DMS114 treated with DMSO at 0.1 percent for 48 hours (cell line): Measurements from ENCODE around the gene PHF12.

Experiments used
- DNase-seq: peaks from one replicate; lab custom pipeline; 2025; ENCODE audit not compliant: unreplicated experiment; lab: John Stamatoyannopoulos, UW

The PHF12 gene

GRCh38 chr17:28955408-28955807 lies 4.1 kb upstream of the PHF12 start:
- DNase-seq: no peak

DNA sequence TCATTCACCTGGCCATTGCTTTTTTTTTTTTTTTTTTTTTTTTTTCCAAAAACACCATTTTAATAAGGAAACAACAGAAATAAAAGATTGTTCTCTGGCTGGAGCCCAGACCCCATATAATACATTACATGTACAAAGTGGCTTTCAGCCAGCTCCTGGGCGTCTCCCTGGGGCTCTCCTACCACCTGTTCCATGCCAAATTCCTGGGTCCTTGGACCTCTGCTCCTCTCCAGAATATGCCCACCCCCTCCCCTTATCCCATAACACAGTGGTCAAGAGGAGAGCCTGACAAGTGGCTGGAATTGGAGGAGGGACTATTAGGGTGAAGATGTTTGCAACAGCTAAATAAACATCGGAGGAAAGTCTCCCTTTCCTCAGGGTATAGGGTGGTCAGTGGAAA lies 3.6 kb upstream of the PHF12 start:
- DNase-seq: no peak

- peak; percentile 18 for DNase-seq
Observed at GRCh38 chr17:28953444-28954118, 2.3 kb upstream of the PHF12 start.

DNA sequence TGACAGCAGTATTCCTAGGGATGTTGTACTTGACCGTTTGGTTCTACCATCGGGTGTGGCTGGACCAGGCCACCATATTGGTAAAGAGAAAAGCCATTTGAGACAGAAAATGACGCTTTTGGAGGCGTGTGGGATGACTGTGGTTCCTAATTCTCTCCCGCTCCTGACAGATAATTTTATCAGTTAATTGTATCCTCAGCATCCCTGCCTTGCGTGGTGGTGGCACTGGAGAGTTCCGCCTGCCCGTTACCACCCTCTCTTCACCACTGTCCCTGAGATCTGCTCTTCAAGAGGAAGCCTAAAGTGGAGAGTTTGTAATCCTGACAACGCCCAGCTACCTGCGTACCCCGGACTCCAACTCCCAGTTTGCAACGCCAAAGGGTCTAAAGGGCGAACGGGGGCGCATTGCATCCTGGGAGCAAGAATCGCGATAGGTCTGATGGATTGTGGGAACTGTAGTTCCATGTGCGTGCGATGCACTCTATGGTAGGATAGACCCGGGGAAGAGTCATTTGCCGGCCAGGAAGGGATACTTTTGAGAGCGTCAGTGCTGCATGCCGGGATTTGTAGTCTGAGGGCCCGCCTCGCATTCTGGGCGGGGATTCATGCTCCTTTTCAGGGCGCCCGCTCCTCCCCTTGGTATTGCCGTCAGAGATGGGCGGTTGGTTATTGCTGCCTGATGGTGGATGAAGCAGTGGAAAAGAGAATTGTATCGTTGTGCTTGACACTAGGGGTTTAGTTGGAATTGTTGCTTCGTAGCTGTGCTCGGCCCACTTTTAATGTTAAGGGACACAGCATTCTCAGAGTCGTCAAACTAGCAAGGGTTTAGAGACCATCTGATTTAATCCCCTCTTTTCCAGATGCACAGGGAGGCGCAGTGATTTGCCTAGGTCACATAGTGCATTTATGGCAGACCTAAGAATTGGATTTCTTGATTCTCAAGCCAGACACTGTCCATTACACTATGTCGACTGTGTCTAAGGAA lies 965 bp upstream of the PHF12 start:
- DNase-seq: peak; percentile 98

GRCh38 chr17:28950752-28951427 lies 428 bp downstream of the PHF12 start:
- DNase-seq: no peak

- DNase-seq: peak; percentile 40
Observed at GRCh38 chr17:28950017-28950751, 1.1 kb downstream of the PHF12 start.

GRCh38 chr17:28949185-28950016 lies 1.9 kb downstream of the PHF12 start:
- peak; percentile 44 for DNase-seq

DNA sequence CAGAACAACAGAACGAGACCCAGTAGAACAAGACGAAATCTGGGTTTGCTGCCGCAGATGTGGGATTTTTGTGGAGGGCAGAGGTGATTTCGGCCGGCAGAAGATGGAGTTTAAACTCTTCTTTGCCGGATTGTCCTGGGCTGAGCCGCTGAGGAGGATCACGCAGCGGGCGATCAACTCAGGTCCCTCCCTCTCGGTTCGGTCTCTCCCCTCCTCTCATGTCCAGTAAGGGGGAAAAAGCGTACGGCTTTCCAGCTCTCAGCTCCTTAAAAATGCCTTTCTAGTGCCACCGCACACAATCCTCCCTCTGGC lies 2.5 kb downstream of the PHF12 start:
- peak; percentile 44 for DNase-seq

GRCh38 chr17:28948342-28948741 lies 3.0 kb downstream of the PHF12 start:
- DNase-seq: no peak

DNA sequence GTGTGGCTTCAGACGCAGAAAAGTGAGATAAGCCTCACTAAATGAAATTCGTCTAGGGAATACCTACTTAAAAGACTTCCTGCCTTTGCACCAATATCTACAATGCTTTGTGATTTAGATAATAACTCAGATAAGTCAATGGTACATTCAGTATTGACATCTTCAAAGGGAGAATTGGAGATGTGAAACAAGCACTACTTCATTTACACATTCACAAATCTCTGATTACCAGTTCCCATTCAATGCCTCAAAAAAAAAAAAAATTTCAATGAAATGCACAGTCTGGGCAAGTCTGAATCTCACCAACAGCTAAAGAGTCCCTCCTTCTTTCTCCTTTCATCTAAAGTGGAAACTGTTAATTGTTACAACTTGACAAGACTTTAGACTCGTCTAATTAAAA lies 3.7 kb downstream of the PHF12 start:
- no peak for DNase-seq

DNA sequence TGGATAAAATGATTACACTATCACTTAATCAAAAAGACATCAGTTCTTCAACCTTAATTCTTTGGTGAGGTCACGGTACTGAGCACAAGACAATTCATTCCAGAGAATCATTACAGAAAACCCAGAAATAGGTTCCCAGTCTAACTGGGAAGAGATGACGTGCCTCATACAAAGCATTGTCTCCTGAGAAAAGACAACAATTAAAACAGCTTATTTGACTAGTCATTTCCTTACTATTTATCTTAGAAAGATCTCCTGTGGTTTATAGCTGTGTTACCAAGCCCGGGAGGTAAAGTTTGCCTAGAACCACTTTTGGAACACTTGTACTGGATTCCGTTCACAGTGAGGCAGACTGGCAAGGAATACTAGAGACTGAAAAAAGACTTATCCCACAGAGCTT lies 5.1 kb downstream of the PHF12 start:
- DNase-seq: no peak

DNA sequence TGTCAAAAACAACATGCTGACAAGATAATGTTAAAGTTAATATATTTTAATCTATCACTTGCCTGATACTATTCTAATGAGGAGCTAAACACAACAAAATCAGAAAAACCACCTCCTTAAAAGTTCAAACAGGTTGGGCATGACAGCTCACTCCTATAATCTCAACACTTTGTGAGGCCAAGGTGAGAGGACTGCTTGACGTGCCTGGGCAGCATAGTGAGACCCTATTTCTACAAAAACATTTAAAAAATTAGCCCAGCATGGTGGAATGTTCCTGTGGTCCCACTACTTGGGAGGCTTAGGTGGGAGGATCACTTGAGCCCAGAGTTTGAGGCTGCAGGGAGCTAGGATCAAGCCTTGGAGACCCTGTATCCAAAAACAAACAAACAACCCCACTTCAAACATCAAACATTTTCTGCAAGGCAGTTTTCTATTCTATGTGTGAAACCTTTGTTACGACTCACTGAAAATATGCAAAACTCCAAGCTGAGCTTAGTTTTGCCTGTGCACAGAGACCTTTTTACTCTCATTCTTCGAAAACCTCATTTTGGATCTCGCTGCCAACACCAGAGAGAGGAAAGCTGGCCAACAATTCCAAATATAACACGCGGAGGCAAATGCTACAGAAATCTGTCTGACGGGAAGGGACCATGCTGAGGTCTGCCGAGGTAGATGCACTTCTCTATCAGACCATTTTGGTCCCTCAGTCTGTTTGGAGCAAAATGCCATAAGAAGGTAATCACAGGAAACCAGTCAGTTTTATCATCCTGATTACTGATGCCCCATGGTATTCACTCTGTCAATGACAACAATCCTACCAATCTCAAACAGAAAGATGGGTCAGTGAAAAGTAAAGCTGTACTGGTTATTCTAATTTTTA lies 6.2 kb downstream of the PHF12 start:
- no peak for DNase-seq

DNA sequence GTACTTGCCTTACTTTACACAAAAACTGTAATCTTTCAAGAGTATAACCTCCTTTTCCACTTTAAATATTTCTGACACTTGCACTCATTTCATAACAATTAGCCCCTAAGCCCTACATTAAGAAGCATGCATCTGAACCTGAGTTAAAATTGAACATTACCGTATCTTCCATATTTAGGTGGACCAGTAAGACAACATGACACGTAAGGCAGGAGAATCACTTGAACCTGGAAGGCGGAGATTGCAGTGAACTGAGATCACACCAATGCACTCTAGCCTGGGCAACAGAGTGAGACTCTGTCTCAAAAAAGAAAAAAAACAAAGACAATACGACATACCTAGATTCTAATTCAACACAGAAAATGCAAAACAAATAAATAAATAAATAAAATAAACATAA lies 7.0 kb downstream of the PHF12 start:
- no peak for DNase-seq

- no peak for DNase-seq
Observed at GRCh38 chr17:28942925-28943324, 8.4 kb downstream of the PHF12 start.

GRCh38 chr17:28941251-28941650 lies 10.1 kb downstream of the PHF12 start:
- no peak for DNase-seq

- DNase-seq: no peak
Observed at GRCh38 chr17:28940675-28941074, 10.6 kb downstream of the PHF12 start.

- no peak for DNase-seq
Observed at GRCh38 chr17:28940142-28940541, 11.2 kb downstream of the PHF12 start.

DNA sequence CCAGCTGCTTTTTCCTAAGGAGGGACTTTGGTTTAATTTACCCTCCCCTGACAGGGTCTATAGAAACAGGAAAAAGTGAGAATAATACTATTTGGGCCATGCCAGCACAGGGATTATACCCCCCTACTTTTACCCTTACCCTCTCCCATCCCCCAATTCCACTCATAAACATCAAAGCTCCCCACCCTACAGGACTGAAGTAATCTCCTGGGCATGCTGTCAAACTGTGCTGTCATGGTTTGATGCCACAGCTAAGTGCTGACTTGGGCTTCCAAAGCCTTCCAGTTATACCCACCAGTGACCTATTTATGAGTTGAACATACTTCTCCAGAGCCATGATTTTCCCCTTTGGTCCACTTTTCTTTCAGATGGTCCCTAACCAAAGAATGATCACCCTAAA lies 12.8 kb downstream of the PHF12 start:
- no peak for DNase-seq

- no peak for DNase-seq
Observed at GRCh38 chr17:28937044-28937729, 14.1 kb downstream of the PHF12 start.
